Smooth muscle cell (in vitro differentiated cells): ENCODE results near the gene MSL1. TPM values are rescaled to one million over a fixed set of nuclear protein-coding genes. Genes with fewer than 3 reads are reported as not detected.

Experiments used
- DNase-seq: peaks from one replicate; lab custom pipeline; 2025; ENCODE audit not compliant: unreplicated experiment; lab: John Stamatoyannopoulos, UW
- H2AFZ ChIP-seq: fragments of 200-600 bp; sonication (generic); 2 replicates; pipeline ENCODE4 v1.6.0; 2016; ENCODE audit warnings: antibody characterized with exemption, low read depth, mild to moderate bottlenecking
- H3F3A ChIP-seq: fragments of 200-600 bp; sonication (generic); 2 replicates; pipeline ENCODE4 v1.6.0; 2017; ENCODE audit warnings: antibody characterized with exemption, low read depth
- H3K27ac ChIP-seq: fragments of 200-600 bp; sonication (generic); 2 replicates; pipeline ENCODE4 v1.5.1; 2016; ENCODE audit warnings: low read depth, mild to moderate bottlenecking
- H3K27me3 ChIP-seq: fragments of 200-600 bp; sonication (generic); 2 replicates; pipeline ENCODE4 v1.6.1; 2016; ENCODE audit warnings: low read depth, mild to moderate bottlenecking
- H3K36me3 ChIP-seq: fragments of 200-600 bp; sonication (generic); 2 replicates; pipeline ENCODE4 v1.5.1; 2016; ENCODE audit warnings: low read depth
- H3K4me1 ChIP-seq: fragments of 200-600 bp; sonication (generic); 2 replicates; pipeline ENCODE4 v1.5.1; 2016; ENCODE audit warnings: low read depth
- H3K4me2 ChIP-seq: fragments of 200-600 bp; sonication (generic); 2 replicates; pipeline ENCODE4 v1.6.0; 2016; ENCODE audit warnings: mild to moderate bottlenecking
- H3K4me3 ChIP-seq: fragments of 200-600 bp; sonication (generic); 2 replicates; pipeline ENCODE4 v1.5.1; 2016; ENCODE audit warnings: mild to moderate bottlenecking
- H3K79me2 ChIP-seq: fragments of 200-600 bp; sonication (generic); 2 replicates; pipeline ENCODE4 v1.6.0; 2016; ENCODE audit warnings: low read depth, mild to moderate bottlenecking
- H3K9ac ChIP-seq: fragments of 200-600 bp; sonication (generic); 2 replicates; pipeline ENCODE4 v1.6.0; 2016; ENCODE audit warnings: low read depth
- H3K9me3 ChIP-seq: fragments of 200-600 bp; sonication (generic); replicated peaks from 2 replicates; pipeline ENCODE4 v1.5.1; 2016; ENCODE audit warnings: low read depth
- H4K20me1 ChIP-seq: fragments of 200-600 bp; sonication (generic); 2 replicates; pipeline ENCODE4 v1.6.0; 2016; ENCODE audit warnings: low read depth
- CTCF ChIP-seq: fragments of 200-600 bp; sonication (generic); IDR thresholded peaks from 2 replicates; pipeline ENCODE4 v1.5.1; 2017; ENCODE audit warnings: borderline replicate concordance, mild to moderate bottlenecking, antibody characterized with exemption; ENCODE audit not compliant: insufficient read depth, poor library complexity, severe bottlenecking
- WGBS: methylation state at CpG from one replicate; pipeline ENCODE4 v1.1.7; 2016; ENCODE audit warnings: low lambda C conversion rate; 5-methylcytosine and 5-hydroxymethylcytosine counted together
- polyA plus RNA-seq: library from polyadenylated mRNA; unstranded; fragments of >200 nt; fragmentation: Nextera tagmentation; extraction: Ambion mirVana; gene quantifications from 2 replicates; pipeline ENCODE4 v1.2.1, GENCODE V29; 2016
- total RNA-seq: library from RNA; depleted of rRNA; stranded (reverse); fragments of >200 nt; gene quantifications from 2 replicates; pipeline ENCODE4 v1.2.3, GENCODE V29; 2014

The MSL1 gene
- total and polyA plus RNA-seq, 2 experiments from 2014 or later, result 24.6 to 74.9 TPM

- no peak for TF ChIP-seq CTCF
- H3K4me2 ChIP-seq, result peak overlapping the region; percentile 100
- H3K27ac ChIP-seq, result no peak overlapping the region
- 47% methylated on average over 23 of the region's 46 CpGs for WGBS
- peaks cover 11% of the 10 kb centered on the region for H3F3A ChIP-seq
- H2AFZ ChIP-seq, result no peak overlapping the region
- H3K4me3 ChIP-seq, result peak overlapping the region; percentile 75
- DNase-seq, result no peak
- no peaks in the 10 kb centered on the region for H3K27me3 ChIP-seq
- H3K9ac ChIP-seq, result peak overlapping the region; percentile 22
- peaks cover 6% of the 10 kb centered on the region for H3K4me1 ChIP-seq
- no peaks in the 10 kb centered on the region for H3K79me2 ChIP-seq
- peaks cover 15% of the 10 kb centered on the region for H4K20me1 ChIP-seq
- H3K36me3 ChIP-seq, result no peaks in the 10 kb centered on the region
- no peaks in the 10 kb centered on the region for H3K9me3 ChIP-seq
Observed at GRCh38 chr17:40178021-40178601, 56.3 kb downstream of the MSL1 start.

- peak overlapping the region; percentile 100 for H3K4me2 ChIP-seq
- H3K9ac ChIP-seq, result no peak overlapping the region
- no peak overlapping the region for H3K4me3 ChIP-seq
- no peak for TF ChIP-seq CTCF
- no peaks in the 10 kb centered on the region for H3K27me3 ChIP-seq
- H3K9me3 ChIP-seq, result no peaks in the 10 kb centered on the region
- 98% methylated on average over 7 of the region's 7 CpGs for WGBS
- peaks cover 11% of the 10 kb centered on the region for H3F3A ChIP-seq
- no peak overlapping the region for H3K27ac ChIP-seq
- no peak for DNase-seq
- no peak overlapping the region for H2AFZ ChIP-seq
- H4K20me1 ChIP-seq, result peaks cover 15% of the 10 kb centered on the region
- no peaks in the 10 kb centered on the region for H3K36me3 ChIP-seq
- no peaks in the 10 kb centered on the region for H3K79me2 ChIP-seq
- peaks cover 6% of the 10 kb centered on the region for H3K4me1 ChIP-seq
Observed at GRCh38 chr17:40178660-40179059, 56.9 kb downstream of the MSL1 start.

GRCh38 chr17:40179923-40180659 is 58.3 kb downstream of the MSL1 start:
- Histone ChIP-seq H3K4me3 (no peak overlapping the region), H3K9me3 (no peaks in the 10 kb centered on the region), H3F3A (peaks cover 11% of the 10 kb centered on the region), H3K79me2 (no peaks in the 10 kb centered on the region), H3K9ac (no peak overlapping the region), H3K36me3 (no peaks in the 10 kb centered on the region), H2AFZ (no peak overlapping the region), H3K4me2 (peak overlapping the region; percentile 36), H3K27ac (peak overlapping the region; percentile 22), H3K4me1 (peaks cover 6% of the 10 kb centered on the region), H3K27me3 (no peaks in the 10 kb centered on the region), H4K20me1 (peaks cover 15% of the 10 kb centered on the region)
- DNase-seq, result no peak
- 57% methylated on average over 6 of the region's 6 CpGs for WGBS
- no peak for TF ChIP-seq CTCF
